Lower leg skin (tissue), 4 donors: Measurements from ENCODE around the gene ZFPM1. TPM values are rescaled to one million over a fixed set of nuclear protein-coding genes. Genes with fewer than 3 reads are reported as not detected.

Experiments
- DNase-seq, 2 donors: peaks; one replicate each; pipeline ENCODE4 v3.0.0-alpha.2; 2019; ENCODE audit warnings: low spot score in 2 of 2
- H3K4me3 ChIP-seq: fragments of 200-600 bp; sonication (generic); 2 replicates; pipeline ENCODE4 v1.5.1; 2017; ENCODE audit warnings: mild to moderate bottlenecking, low read depth; ENCODE audit not compliant: poor library complexity, severe bottlenecking
- POLR2A ChIP-seq, 2 donors: fragments of 450-650 bp; IDR thresholded peaks; one replicate each; pipeline ENCODE4 v1.6.1; 2016 to 2017; ENCODE audit warnings: antibody characterized with exemption in 2 of 2, mild to moderate bottlenecking in 1 of 2, moderate library complexity in 1 of 2
- WGBS, 2 donors: methylation state at CpG; one replicate each; pipeline ENCODE4 v1.1.5; 2018; 5-methylcytosine and 5-hydroxymethylcytosine counted together
- intact Hi-C: fragments of 100-400 bp; cut with DNase I; formaldehyde crosslinking; loops from one replicate; pipeline ENCODE4 v1.15.0; 2023; ENCODE audit warnings: low total_unique reads
- total RNA-seq, 4 donors: library from RNA; depleted of rRNA; stranded (reverse); fragments of >200 nt; gene quantifications; one replicate each; pipeline ENCODE4 v1.1.0, GENCODE V29; 2016
- TF ChIP-seq, protein P1 (sequence below), 3 donors: fragments of 450-650 bp; IDR thresholded peaks; one replicate each; pipeline ENCODE4 v1.5.1; 2016; ENCODE audit warnings: antibody characterized with exemption in 3 of 3, mild to moderate bottlenecking in 3 of 3, moderate library complexity in 2 of 3

The ZFPM1 gene
- total RNA-seq, 4 donors from 2014 or later: 2.0 to 4.0 (median 3.1) TPM

DNA sequence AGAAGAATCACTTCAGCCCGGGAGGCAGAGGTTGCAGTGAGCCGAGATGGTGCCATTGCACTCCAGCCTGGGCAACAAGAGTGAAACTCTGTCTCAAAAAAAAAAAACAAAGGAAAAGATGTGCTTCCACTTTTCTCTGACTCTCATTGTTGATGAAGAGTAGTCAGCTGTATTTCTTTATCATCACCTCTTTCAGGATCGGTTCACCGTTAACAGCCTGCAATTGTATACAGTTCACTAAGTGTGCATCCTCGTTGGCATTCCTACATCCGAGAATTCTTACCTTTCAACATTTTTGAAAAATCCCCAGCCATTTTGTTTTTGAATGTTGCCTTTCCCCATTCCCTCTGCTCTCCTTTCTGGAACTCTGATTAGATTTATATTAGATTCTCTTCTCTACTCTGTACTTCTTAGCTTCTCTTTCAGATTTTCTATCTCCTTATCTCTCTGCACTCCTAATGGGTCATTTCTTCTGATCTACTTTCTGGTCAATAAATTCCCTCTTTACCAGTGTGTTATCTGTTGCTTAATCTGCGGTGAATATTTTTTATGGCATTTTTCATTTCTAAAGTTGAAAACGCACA, 90.2 kb downstream of the ZFPM1 start:
- intact Hi-C loops: no loop called here
- no peak overlapping the region for H3K4me3 ChIP-seq
- 77 to 85% methylated on average over 8 of the region's 8 CpGs for WGBS, 2 donors
- no peak for DNase-seq
- TF ChIP-seq POLR2A (IDR thresholded peaks at IDR 0.05): no peak
- TF ChIP-seq, protein P1, sequence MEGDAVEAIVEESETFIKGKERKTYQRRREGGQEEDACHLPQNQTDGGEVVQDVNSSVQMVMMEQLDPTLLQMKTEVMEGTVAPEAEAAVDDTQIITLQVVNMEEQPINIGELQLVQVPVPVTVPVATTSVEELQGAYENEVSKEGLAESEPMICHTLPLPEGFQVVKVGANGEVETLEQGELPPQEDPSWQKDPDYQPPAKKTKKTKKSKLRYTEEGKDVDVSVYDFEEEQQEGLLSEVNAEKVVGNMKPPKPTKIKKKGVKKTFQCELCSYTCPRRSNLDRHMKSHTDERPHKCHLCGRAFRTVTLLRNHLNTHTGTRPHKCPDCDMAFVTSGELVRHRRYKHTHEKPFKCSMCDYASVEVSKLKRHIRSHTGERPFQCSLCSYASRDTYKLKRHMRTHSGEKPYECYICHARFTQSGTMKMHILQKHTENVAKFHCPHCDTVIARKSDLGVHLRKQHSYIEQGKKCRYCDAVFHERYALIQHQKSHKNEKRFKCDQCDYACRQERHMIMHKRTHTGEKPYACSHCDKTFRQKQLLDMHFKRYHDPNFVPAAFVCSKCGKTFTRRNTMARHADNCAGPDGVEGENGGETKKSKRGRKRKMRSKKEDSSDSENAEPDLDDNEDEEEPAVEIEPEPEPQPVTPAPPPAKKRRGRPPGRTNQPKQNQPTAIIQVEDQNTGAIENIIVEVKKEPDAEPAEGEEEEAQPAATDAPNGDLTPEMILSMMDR (IDR thresholded peaks at IDR 0.05): no peak

DNA sequence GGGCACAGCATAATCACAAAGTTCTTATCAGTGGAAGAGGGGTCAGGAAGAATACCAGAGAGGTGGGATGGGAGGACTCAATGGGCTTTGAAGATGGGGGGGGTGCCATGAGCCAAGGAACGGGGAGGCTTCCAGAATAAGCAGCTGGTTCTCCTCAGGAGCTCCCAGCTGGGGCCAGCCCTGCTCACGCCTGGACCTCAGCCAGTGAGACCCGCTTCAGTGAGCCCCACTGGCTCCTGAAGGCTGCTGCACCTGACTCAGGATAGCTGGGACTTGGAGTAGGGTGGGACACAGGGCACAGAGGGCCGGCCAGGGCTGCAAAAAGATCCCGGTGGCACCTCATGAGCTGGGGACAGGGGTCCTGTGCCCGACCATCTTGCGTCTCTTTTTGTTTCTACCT, 92.7 kb downstream of the ZFPM1 start:
- intact Hi-C loops: no loop called here
- 67 to 86% methylated on average over 7 of the region's 7 CpGs for WGBS, 2 donors
- H3K4me3 ChIP-seq: no peak overlapping the region
- no peak for TF ChIP-seq POLR2A (IDR thresholded peaks at IDR 0.05)
- TF ChIP-seq, protein P1 (IDR thresholded peaks at IDR 0.05): no peak
- no peak for DNase-seq

DNA sequence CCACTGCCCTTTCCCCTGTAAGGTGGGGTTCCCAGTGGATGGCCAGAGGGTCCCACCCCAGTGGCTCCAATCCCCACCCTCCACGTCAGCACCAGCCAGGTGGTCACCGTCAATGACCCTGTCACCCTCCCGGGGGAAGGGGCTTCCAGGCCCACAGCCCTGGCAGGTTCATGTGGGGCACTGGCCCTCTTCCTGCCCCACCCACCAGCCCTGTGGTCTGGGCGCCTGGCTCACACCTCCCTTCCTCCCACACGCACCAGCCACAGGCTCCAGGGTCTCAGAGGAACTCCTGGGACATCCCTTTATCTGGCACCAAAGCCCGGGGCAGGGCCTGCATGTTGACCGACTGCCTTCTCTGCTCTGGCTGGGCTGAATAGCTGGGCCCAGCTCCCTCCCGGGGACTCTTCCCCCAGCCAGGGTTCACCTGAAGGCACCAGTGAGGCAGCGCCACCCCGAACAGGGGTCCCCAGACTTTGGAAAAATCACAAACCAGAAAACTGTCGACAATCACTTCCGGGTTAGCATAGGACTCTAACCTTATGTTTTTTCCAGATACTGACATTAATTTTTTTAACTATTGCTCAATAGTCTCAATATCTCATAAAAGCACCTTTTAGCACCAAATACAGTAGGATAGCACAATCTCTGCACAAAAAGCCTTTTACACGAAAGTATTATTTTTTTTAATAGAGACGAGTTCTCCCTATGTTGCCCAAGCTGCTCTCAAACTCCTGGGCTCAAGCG, 95.2 kb downstream of the ZFPM1 start:
- intact Hi-C loops: no loop called here
- no peak overlapping the region for H3K4me3 ChIP-seq
- 54 to 68% methylated on average over 14 to 15 of the region's 15 CpGs for WGBS, 2 donors
- TF ChIP-seq POLR2A (IDR thresholded peaks at IDR 0.05): no peak
- TF ChIP-seq, protein P1 (IDR thresholded peaks at IDR 0.05): no peak
- no peak for DNase-seq

DNA sequence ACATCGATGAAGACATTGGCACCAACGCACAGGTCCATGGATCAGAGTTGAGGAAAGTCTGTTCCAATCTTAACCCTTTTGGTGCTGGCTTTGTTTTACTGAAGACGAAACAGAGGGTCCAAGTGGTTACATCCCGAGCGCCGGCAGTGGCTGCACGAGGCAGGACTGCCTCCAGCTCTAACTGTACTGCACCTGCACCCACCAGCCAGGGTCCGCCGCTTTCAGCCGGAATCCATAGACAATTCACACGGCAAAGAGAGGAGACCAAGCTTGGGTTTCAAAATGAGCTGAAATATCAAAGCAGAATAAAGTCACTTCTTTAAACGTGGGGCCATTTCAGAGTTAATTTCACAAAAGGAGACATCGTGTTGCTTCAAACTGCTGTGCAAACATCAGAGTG, 95.9 kb downstream of the ZFPM1 start:
- 68 to 77% methylated on average over 13 of the region's 13 CpGs for WGBS, 2 donors
- H3K4me3 ChIP-seq: no peak overlapping the region
- intact Hi-C loops: no loop called here
- TF ChIP-seq, protein P1 (IDR thresholded peaks at IDR 0.05): no peak
- no peak for TF ChIP-seq POLR2A (IDR thresholded peaks at IDR 0.05)
- DNase-seq: no peak

DNA sequence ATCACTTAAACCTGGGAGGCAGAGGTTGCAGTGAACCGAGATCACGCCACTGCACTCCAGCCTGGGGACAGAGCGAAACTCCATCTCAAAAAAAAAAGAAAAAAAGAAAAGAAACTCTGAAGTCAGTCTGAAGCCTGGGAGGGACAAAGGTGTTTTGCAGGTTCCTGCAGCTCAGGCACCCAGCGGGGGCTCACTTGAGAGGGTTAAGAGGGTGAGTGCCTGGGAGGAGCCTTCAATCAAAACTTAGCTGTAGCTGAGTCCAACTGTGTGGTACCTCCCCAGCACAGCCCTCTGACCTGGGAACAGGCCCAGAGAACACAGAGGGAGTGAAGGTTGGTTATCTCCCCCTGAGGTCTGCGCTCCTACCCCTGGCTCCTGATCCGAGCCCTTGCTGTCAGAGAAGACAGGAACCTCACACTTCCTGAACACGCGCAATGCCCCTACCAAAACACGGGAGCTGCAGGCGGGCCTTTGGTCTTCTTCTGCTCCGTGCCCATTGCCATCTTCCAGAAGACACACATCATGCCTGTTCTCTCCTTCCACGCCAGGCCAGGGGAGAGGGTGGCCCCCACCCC, 96.7 kb downstream of the ZFPM1 start:
- WGBS, 2 donors: 58 to 73% methylated on average over 12 of the region's 12 CpGs
- intact Hi-C loops: no loop called here
- no peak overlapping the region for H3K4me3 ChIP-seq
- no peak for TF ChIP-seq POLR2A (IDR thresholded peaks at IDR 0.05)
- TF ChIP-seq, protein P1 (IDR thresholded peaks at IDR 0.05): no peak
- DNase-seq: no peak
